ENCODE data around the gene TEAD3.

Gene TEAD3

DNA sequence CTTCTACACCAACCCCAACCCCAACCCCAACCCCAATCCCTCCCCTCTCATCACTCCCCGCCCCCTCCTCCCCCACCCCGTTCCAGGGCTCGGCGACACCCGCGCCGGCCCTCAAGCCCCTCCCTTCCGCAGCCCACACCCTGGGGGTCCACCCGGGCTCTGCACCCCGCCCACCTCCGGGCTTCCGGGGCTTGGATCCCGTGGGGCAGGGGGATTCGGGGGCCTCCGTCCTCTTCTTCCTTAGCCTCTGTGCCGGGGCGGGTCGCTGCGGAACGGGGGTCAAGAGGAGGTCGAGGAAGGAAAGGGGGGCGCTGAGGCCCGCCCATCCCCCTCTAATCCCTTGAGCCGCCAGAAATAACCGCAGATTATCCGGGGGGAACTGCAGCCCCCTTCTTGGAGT, 15.1 kb upstream of the TEAD3 start:
- DNase-seq: no peak

- no peak for DNase-seq
Observed at GRCh38 chr6:35511562-35511941, 14.7 kb upstream of the TEAD3 start.

GRCh38 chr6:35510916-35511561, 14.2 kb upstream of the TEAD3 start:
- DNase-seq: no peak

DNA sequence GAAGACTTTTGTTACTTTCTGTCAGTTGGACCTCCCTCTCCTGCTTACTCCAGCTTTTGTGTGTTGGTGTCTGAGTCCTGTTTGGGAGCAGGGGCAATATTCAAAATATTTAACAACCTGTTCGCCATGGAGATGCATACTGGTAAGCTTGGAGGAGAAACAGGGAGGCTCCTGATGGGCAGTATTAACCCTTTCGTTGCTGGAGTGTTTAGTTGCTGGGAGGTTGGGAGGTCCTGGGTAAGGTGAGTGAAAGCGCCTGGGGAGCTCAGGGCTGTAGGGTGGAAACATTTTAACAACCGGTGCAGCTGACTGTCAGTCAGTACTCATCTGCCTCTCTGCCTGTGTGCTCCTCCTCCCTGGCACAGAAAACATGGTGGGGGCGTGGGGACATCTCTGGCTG, 11.7 kb upstream of the TEAD3 start:
- DNase-seq: no peak

GRCh38 chr6:35508027-35508426, 11.1 kb upstream of the TEAD3 start:
- DNase-seq: no peak

- no peak for DNase-seq
Observed at GRCh38 chr6:35507221-35507620, 10.3 kb upstream of the TEAD3 start.

DNA sequence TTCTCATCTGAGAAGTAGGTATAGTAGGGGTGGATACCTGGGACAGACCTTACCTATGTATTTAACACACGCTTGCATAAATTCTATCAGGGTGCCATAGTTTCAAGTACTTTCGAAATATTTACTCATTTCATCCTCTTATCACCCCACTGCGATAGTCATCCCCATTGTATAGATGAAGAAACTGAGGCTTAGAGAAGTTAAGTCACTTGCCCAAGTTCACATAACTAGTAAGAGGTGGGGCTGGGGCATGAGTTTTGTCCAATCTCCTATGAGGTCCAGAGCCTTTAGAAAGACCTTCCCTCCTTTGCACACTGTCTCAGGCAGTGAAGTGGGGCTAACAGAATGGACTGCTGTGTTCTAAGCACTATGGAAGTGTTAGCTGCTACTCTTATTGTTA, 9.7 kb upstream of the TEAD3 start:
- no peak for DNase-seq

DNA sequence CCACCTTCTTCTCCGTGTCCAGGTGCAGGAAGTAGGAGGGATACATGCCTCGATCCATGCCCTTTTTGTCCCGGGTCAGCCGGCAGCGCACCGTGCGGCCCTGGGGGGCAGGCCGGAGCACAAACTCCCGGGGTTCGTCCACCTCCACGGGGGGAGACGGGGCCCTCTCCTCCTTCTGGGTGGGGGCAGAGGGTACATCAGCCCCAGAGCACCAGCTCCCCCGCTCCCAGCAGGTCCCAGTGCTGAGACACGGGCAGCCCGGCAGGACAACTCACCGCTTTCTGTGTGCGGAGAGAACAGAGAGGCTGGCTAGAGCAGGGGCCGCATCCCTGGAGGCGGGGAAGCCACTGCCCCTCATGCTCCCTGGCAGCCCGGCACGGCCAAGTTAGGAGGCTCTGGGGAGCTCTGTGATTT, 9.1 kb upstream of the TEAD3 start:
- no peak for DNase-seq

DNA sequence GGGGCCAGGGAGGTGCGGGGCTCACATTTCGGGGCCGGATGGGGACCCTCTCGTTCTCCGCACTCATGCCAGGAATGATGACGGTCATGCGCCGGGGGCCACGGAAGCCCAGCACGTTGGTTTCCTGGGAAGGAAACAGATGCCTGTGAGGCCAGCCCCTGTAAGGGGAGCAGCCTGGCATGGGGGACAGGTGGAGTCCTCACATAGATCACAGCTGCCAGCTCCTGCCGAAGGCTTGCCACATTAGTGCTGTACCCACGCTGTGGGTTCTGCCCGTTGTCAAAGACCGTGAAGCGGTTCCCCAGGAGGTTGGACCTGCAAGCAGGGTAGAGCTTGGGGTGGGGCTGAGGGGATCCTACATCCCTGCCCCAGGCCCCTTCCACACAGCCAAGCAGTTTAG, 6.7 kb upstream of the TEAD3 start:
- DNase-seq: no peak

GRCh38 chr6:35501784-35502183, 4.9 kb upstream of the TEAD3 start:
- no peak for DNase-seq

- no peak for DNase-seq
Observed at GRCh38 chr6:35500782-35501181, 3.9 kb upstream of the TEAD3 start.

- DNase-seq: no peak
Observed at GRCh38 chr6:35499372-35499771, 2.5 kb upstream of the TEAD3 start.

DNA sequence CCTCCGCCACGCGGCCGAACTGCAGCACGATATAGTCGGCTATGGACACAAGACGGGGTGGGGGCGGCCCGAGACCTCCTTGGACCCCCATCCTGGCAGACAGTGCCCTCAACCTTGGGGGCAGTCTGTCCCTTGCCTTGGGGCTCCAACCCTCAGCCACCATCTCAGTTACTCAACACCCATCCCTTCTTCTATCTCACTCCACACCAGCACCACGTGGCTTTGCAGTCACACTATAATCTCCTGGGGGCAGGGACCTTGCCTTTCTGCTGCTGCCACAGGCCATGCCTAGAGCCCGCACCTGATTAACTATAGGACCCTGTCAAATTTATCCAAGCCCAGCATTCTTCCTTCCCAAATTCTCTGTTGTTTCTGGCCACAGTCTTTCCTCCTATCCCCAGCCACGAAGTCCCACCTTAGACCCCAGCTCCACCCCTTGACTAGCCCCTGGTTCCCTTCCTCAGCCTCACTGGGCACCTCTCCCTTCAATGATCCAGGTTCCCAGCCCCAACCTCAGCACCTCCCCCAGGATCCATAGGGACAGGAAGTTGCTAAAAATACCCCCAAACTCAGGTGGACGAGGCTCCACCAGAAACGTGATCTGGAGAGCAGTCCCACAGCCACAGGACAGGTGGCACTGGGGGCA, 1.7 kb upstream of the TEAD3 start:
- no peak for DNase-seq

DNA sequence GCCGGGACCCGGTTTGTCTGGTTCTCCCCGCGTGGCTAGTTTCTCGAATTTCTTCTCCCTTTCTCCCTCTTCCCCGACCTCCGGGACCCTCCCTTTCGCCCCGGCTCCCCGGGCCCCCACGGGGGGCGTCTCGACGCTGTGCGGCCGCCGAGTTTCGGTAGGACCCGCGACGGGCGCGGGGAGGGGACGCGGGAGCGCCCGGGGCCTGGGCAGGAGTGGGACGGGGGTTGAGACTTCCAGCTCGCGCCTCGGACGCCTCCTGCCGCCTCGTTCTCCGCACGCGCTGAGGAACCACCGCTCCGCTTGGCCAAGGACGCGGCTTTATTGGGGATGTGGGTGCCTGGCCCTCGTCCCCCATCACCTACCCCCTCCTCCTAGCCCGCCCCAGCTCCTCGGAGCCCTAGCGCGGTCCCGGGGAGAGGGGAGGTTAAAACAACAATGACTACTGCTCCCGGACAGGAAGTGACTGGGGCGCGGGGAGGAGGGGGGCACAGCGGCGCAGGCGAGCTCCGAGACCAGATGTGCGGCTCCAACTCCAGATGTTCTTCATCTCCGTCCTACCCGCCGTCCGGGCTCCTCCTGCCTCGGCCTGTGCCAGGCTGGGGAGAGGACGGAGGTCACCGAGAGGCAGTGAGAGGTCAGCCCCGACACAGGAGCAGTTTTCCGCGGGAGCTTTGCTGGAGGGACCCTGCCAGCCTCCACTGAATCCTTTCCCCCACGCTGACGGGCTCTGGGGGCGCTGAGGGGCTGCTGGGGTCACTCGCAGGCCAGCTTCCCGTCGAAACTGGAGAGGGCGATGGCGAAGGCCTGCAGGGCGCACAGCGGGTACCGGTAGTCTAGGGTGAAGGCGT, 917 bp upstream of the TEAD3 start:
- peak; percentile 71 to 72 for DNase-seq

- no peak for DNase-seq
Observed at GRCh38 chr6:35496036-35496840, 641 bp downstream of the TEAD3 start.

DNA sequence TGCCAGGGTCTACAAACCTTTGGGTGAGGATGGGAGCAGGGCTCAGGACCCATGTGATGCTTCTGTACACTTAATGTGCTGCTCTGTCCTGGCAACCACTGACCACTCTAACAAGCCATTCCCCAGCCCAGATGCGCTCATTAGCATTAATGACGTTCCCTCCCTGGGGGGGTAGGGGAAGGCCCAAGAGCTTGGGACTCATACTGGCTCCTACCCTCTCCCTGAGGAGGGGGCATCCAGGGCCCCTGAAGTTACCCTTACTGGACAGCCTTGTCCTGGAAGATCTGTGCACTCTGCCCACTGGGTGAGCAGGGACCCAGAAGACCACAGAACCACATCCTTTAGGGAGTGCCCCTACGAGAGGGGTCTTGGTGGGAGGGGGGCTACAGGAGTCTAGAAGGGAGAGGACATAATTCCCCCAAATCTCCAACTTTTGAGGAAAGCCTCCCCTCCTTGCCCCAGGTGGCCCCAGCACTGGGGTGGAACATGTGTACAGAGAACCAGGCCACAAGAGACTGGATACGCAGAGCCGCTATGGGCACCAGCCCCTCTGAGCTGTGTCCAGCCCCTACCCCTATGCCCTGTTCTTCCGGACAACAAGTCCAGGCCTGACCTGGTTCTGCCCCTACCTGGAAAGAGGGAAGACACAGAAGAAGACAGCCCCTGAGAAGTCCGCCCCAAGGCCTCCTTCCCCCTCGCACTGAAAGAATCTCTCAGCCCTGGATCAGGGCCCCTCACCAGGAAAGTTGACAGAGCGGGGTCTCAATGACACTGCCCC, 1.4 kb downstream of the TEAD3 start:
- DNase-seq: no peak

- no peak for DNase-seq
Observed at GRCh38 chr6:35494161-35494563, 2.7 kb downstream of the TEAD3 start.

- no peak for DNase-seq
Observed at GRCh38 chr6:35493307-35493983, 3.4 kb downstream of the TEAD3 start.

DNA sequence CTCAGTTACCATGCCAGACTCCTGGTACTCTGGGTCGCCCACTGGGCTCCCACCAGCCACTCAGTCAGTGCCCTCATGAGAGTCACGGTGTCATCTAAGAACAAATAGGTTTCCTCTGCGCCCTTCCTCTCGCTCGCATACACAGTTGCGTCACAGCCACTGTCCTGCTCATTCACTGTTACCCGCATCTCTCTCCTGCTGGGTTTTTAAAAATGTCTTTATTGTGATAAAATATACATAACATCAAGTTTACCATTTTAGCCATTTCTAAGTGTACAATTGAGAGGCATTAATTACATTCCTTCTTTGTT, 4.0 kb downstream of the TEAD3 start:
- no peak for DNase-seq

DNA sequence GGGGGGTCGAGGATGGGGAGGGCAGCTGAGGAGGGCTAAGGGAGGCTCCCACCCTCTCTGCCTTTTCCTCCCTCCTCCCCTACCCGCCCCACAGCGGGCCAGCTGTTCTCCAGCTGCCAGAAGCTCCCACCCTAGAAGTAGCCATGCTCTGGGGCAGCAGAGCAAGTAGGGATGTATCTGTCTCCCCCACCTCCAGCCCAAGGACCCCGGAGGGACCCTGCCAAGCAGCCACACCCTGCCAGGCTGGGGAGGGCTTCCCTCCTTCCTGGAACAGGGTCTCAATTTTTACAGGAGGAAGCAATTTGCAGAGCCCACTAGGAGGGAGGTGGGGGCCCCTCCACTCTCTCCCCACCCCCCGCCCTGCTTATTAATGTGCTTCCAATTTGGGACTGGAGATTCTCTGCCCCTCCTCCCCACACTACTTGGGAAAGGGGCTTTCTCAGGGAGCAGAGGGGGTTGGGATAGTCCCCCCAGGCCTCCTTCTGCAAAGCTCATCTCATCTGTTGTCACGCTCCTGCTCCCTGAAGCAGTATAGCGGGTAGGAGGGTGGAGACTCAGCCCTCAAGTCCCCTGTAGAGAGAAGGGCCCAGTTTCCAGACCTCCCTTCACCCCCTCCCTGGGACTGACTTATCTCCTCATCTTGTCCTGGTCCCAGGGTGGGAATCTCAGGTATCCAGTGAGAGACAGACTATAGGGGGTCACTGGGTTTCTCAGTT, 4.5 kb downstream of the TEAD3 start:
- DNase-seq: no peak

- DNase-seq: no peak
Observed at GRCh38 chr6:35491558-35492257, 5.2 kb downstream of the TEAD3 start.
